VCaP (cell line): Measurements from ENCODE around the gene SLC1A3.

Experiments used
- H3K27ac ChIP-seq: fragments of 450-650 bp; 2 replicates; pipeline ENCODE4 v1.5.1; 2017
- TF ChIP-seq, protein P1 (sequence below): fragments of 450-650 bp; conservative IDR thresholded peaks from 2 replicates; pipeline ENCODE4 v1.5.1; 2017; ENCODE audit warnings: mild to moderate bottlenecking, moderate library complexity

The SLC1A3 gene

DNA sequence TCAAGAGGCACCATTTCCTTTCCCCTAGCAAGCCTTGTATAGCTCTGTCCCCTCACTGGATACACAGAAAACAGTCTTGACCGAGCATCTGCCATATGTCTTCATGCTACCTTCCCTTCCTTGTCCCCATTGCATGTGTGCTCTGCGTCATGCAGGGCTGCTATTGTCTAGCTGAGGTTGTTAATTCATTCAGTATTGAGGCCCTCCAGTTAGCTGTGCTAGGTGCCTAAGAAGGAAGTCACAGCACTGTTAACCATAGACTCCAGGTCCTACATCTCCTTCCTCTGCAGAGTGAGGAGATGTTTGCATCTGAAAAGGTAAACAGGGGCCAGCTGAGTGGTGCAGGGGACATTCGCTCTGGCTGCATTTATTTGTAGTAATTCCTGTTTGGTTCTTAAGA lies 48.2 kb downstream of the SLC1A3 start:
- TF ChIP-seq, protein P1, sequence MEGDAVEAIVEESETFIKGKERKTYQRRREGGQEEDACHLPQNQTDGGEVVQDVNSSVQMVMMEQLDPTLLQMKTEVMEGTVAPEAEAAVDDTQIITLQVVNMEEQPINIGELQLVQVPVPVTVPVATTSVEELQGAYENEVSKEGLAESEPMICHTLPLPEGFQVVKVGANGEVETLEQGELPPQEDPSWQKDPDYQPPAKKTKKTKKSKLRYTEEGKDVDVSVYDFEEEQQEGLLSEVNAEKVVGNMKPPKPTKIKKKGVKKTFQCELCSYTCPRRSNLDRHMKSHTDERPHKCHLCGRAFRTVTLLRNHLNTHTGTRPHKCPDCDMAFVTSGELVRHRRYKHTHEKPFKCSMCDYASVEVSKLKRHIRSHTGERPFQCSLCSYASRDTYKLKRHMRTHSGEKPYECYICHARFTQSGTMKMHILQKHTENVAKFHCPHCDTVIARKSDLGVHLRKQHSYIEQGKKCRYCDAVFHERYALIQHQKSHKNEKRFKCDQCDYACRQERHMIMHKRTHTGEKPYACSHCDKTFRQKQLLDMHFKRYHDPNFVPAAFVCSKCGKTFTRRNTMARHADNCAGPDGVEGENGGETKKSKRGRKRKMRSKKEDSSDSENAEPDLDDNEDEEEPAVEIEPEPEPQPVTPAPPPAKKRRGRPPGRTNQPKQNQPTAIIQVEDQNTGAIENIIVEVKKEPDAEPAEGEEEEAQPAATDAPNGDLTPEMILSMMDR: no peak
- H3K27ac ChIP-seq: no peak overlapping the region

DNA sequence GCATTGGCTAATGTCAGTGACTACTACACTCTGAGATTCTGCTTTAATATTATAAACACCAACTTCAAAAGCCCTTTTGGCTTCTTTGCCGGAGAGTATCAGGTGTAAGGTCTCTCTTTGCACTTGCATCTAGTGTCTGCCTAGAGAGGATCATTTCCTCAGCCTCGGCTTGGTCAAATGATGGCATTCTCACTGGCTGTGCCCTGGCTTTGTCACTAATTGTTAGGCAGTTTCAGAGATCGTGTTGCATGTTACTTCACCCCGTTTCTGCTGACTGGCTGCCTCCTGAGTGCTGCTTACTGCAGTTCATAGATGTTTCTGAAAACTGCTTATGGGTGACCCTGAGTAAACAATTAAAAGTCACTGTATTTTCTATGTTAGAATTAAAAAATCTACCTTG lies 48.8 kb downstream of the SLC1A3 start:
- no peak overlapping the region for H3K27ac ChIP-seq
- TF ChIP-seq, protein P1: no peak

DNA sequence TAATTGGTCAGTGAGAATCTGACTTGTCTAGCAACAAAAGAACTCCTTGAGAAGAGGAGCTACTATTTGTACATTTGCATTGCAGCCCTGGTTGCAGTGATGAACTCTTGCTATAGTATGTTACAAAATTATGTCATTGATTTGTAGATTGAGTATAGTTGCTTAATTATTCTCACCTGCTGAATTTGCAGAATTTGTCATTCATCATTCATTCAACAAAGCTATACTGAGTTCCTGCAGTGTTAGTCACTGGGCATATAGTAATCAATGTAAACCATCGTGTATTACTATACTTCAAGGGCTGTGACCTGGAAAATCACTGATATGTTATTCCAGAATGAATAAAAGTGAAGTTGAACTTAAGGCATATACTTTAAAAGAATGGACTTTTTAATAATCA lies 50.1 kb downstream of the SLC1A3 start:
- H3K27ac ChIP-seq: no peak overlapping the region
- TF ChIP-seq, protein P1: no peak

DNA sequence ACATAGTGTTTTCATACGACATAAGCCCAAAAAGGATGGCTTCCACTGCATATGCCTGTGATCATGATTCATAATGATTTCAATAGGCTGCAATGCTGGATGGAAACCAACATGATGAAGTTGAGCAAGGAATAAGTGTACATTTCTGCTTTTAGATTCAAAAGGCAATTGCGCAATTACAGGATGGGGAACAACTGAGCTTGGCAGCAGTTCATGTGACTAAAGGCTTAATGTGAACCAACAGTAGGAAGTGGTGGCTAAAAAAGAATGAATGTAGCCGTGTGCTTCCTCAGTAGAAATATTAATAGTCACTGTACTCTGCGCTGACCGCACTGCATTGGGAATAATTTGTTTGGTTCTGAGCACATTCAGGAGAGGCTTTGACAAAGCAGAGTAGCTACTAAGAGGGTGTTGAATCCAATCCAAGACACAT lies 51.2 kb downstream of the SLC1A3 start:
- H3K27ac ChIP-seq: no peak overlapping the region
- TF ChIP-seq, protein P1: no peak

DNA sequence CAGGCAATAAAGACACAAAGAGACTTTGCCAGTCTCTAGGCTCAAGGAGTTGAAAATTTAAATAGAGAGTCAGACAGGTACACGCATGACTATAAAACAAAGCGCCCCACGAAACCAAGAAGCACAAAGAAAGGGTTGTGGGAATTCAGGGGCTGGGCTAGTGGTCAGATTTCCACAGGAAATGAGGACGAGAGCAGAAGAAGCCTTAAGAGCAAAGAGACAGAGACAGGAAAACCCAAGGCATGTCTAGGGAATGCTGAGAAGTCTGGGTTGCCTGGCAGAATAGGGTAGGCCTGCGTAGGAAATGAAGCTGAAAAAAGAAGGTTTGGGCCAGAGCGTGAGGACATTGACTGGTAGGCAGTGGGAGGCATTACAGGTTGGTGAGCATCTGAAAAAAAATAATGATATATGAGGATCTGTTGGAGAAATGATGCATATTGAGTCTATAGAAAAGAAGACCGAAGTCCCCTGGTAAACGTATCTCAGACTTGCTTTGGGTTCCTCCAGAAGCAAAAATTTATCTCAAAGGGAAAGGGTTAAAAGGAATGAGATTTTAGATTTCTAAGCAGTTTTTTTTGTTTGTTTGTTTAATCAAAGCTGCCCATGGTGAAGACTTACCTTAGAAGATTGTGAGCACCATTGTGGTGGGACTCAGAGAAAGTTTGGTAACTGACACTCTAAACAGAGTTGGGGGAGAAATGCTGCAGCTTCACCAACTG lies 51.8 kb downstream of the SLC1A3 start:
- TF ChIP-seq, protein P1: no peak
- no peak overlapping the region for H3K27ac ChIP-seq

DNA sequence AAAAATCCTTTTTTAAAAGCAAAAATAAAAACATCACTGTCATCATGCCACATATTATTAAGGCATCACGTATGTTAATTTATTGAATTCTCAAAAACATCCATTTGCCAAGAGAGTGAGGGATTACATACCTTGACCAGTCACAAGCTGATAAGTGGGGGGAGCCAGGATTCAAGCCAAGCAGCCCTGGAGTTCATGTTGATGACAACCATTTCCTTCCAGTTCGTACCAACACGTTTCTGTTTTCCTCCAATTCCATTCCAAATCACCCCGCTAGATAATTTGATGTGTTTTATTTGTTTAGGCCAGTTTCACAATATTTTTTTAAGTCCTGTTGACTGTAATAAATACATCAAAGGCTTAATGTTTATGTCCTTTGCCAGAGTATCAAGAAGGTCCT lies 53.0 kb downstream of the SLC1A3 start:
- TF ChIP-seq, protein P1: no peak
- H3K27ac ChIP-seq: no peak overlapping the region

DNA sequence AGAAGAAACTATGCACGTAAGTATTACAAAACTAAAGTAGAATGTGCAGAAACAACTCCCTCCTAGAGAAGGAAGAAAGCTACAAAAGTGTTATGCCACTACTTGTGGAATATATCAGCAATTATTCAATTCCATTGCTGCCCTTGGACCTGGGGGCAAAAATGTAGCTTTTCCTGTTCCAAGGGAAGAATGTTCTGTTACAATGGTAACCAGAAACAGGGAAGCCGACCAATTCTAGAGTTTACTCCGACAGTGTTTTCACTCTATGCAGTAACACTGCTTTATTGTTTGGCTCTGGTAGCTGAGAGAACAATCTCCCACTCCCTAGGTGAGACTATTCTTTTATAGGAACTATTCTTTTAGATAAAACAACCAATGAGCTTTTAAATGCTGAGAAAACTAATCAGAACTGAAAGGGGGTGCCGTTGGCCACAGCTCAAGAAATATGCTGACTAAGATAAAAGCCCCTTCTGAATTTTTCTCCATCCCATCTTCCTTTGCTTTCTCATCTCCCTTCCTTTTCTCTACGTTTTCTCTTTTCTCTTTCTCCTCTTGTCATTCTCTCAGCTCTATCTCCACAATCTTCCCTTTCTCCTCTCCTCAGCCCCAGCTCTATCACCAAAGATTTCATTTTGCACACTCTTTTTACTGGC lies 54.1 kb downstream of the SLC1A3 start:
- no peak overlapping the region for H3K27ac ChIP-seq

More for the DNA sequence above, 54.1 kb downstream of the SLC1A3 start:
- TF ChIP-seq, protein P1: no peak
